Tibial artery (tissue), 4 donors: ENCODE measurements around the gene ANKRD13B.

Experiments
- DNase-seq, 2 donors: peaks; one replicate each; pipeline ENCODE4 v3.0.0-alpha.2; 2019
- H3K27ac ChIP-seq, 2 donors: fragments of 200-600 bp; sonication (generic) in 1 of 2; 1 replicate in 1 of 2; 2 replicates in 1 of 2; pipeline ENCODE4 v1.5.1; 2018 to 2019; ENCODE audit warnings: mild to moderate bottlenecking in 1 of 2
- H3K27me3 ChIP-seq, 2 donors: fragments of 200-600 bp; sonication (generic) in 1 of 2; one replicate each; pipeline versions ENCODE4 v1.5.1 to v1.6.0; 2016 to 2019
- H3K36me3 ChIP-seq, 3 donors: fragments of 200-600 bp; sonication (generic) in 2 of 3; one replicate each; pipeline ENCODE4 v1.5.1; 2016 to 2019; ENCODE audit warnings: mild to moderate bottlenecking in 2 of 3
- H3K4me1 ChIP-seq, 4 donors: fragments of 200-600 bp; sonication (generic) in 2 of 4; 1 replicate in 3 of 4; 2 replicates in 1 of 4; pipeline ENCODE4 v1.5.1; 2016 to 2019
- H3K4me3 ChIP-seq, 2 donors: fragments of 200-600 bp; sonication (generic) in 1 of 2; 1 replicate in 1 of 2; 2 replicates in 1 of 2; pipeline ENCODE4 v1.5.1; 2018 to 2019; ENCODE audit warnings: mild to moderate bottlenecking in 2 of 2
- H3K9me3 ChIP-seq, 3 donors: fragments of 200-600 bp; sonication (generic) in 1 of 3; one replicate each; pipeline ENCODE4 v1.5.1; 2016 to 2019
- intact Hi-C: fragments of 100-400 bp; cut with DNase I; formaldehyde crosslinking; loops from one replicate; pipeline ENCODE4 v1.15.0; 2023; ENCODE audit warnings: low total_unique reads
- TF ChIP-seq, protein P1 (sequence below), 2 experiments: fragments of 200-600 bp in 1 of 2; fragments of 450-650 bp in 1 of 2; IDR thresholded peaks; one replicate each; pipeline ENCODE4 v1.5.1; 2017 to 2019; ENCODE audit warnings: antibody characterized with exemption in 2 of 2, mild to moderate bottlenecking in 1 of 2, moderate library complexity in 1 of 2

Gene ANKRD13B

DNA sequence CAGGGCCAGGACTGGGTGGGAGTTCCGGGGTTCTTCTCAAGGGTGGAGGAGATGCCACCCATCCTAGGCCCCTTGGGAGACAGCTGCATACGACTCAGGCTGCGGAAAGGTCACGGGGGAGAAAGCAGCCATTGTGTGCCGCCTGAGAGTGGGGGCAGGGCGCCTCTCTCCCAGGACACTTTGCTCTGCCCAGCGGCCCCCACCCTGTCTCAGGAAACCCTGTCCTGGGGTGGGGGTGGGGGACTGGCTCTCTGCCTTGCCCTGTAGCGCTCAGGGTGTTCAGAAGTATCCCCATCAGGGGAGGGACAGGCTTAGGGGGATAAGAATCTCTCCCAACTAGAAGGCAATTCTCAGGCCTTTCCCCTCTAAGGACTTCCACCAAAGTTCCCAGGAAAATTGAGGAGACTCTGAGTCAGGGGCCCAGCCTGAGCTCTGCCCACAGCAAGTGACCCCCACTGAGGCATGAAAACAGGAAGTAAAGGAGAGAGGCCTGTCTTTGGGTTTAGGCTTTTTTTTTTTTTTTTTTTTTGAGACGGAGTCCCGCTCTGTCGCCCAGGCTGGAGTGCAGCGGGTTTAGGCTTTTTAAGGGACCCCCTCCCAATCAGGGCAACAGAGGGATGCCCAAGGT lies 8.4 kb upstream of the ANKRD13B start:
- TF ChIP-seq, protein P1, sequence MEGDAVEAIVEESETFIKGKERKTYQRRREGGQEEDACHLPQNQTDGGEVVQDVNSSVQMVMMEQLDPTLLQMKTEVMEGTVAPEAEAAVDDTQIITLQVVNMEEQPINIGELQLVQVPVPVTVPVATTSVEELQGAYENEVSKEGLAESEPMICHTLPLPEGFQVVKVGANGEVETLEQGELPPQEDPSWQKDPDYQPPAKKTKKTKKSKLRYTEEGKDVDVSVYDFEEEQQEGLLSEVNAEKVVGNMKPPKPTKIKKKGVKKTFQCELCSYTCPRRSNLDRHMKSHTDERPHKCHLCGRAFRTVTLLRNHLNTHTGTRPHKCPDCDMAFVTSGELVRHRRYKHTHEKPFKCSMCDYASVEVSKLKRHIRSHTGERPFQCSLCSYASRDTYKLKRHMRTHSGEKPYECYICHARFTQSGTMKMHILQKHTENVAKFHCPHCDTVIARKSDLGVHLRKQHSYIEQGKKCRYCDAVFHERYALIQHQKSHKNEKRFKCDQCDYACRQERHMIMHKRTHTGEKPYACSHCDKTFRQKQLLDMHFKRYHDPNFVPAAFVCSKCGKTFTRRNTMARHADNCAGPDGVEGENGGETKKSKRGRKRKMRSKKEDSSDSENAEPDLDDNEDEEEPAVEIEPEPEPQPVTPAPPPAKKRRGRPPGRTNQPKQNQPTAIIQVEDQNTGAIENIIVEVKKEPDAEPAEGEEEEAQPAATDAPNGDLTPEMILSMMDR (IDR thresholded peaks at IDR 0.05): no peak
- Histone ChIP-seq H3K9me3 (no peaks in the 10 kb centered on the region), H3K36me3 (peaks cover 7 to 34% (median 18%) of the 10 kb centered on the region in 3 donors), H3K4me3 (no peak overlapping the region), H3K27me3 (no peaks in the 10 kb centered on the region), H3K27ac (no peak overlapping the region), H3K4me1 (peaks cover 0 to 45% (median 36%) of the 10 kb centered on the region in 4 donors)
- no peak for DNase-seq
- intact Hi-C loops: no loop called here

DNA sequence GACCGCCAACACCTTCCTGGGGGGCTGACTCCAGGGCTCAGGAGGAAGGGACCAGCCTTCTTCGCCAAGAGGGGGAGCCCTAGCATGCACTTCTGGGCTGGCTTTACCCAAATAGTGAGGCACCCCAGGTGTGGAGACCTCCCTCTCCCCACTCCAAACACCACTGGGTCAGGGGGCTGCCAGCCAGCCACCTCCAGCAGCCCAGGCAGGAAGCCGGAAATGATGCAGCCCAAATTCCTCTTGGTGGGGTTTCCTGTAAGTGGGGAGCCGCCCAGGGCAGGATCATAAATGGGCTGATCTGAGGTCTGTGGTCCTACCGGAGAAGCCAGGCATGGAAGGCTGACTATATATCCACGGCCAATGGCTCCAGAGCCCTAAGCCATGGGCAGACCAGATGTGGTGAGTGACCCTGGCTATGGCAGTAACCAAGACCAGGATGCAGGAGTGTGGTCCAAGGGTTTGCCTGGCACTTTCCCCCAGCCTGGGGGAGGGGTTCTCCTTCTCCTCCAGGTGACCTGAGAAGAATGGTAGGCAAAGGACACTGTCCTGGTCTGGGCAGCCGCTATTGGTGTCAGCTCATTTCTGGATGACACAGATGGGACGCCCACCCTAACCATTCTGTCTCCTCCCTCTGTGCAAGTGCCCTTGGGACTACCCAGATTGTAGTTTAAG lies 7.7 kb upstream of the ANKRD13B start:
- Histone ChIP-seq H3K9me3 (no peaks in the 10 kb centered on the region), H3K27me3 (no peaks in the 10 kb centered on the region), H3K4me1 (peaks cover 0 to 50% (median 42%) of the 10 kb centered on the region in 4 donors), H3K27ac (peak overlapping the region in 1 of 2 donors; percentile 3), H3K36me3 (peaks cover 7 to 30% (median 15%) of the 10 kb centered on the region in 3 donors), H3K4me3 (peak overlapping the region in 1 of 2 donors; percentile 4)
- intact Hi-C loops: no loop called here
- peak in 1 of 2 donors; percentile 67 for DNase-seq
- TF ChIP-seq, protein P1 (IDR thresholded peaks at IDR 0.05): no peak

DNA sequence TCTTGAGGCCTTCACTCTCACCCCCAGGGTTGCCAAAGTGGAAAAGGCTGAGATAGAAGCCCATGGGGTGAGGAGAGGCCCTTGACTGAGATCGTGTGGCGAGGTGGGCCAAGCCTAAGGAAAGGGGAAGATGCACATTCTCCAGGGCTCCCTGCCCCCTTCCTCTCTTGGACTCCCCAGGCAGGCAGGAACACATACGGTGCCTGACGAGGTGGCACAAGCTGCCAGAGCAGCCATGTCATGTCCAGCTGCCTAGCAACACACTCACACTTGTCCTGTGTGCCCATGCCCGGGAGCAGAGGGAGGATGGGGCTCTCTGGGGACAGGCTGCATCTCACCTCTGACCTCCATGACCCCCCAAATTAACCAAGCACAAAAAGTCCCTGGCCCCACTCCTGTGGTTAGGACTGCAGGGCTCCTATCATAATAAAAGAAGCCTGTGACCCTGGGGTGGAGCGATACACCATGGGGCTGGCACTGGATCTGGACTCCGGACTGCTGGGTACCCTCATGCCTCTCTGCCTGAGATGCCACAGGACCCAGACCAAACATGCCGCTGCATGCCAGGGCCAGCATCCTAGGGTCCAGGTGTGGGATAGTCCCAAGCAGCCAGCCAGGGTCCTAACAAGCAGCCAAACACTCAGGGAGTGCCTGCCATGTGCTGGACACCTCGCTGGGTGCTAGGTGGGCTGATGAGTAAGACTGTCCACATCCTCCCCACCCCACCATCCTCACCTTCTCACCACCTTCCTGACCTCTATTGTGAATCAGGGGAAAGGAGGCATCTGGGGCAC lies 6.1 kb upstream of the ANKRD13B start:
- no peaks in the 10 kb centered on the region for H3K27me3 ChIP-seq
- no peak for DNase-seq
- no peaks in the 10 kb centered on the region for H3K9me3 ChIP-seq
- intact Hi-C loops: no loop called here
- TF ChIP-seq, protein P1 (IDR thresholded peaks at IDR 0.05): no peak
- peak overlapping the region; percentile 78 to 84 for H3K27ac ChIP-seq
- no peak overlapping the region for H3K4me3 ChIP-seq
- peaks cover 2 to 18% (median 4%) of the 10 kb centered on the region in 3 donors for H3K36me3 ChIP-seq
- H3K4me1 ChIP-seq: peaks cover 0 to 67% (median 57%) of the 10 kb centered on the region in 4 donors

DNA sequence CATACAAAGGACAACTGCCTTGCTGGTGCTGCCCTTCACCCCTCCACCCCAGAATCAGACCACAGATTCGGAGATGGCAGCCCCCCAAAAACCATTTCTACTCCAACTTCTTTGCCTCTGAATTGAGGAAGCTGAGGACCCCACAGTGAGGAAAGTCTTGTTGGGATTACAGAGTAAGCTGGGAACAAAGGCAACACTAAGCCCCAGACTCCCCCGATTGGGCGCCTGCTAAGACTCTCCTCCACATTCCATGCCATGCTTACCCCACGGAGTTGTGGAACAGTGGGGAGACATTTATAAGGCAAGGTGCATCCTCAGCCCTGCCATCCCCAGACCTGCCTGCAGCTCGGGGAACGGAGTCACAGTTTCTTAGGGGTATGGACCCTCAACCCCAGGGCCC lies 5.3 kb upstream of the ANKRD13B start:
- Histone ChIP-seq H3K4me3 (peak overlapping the region; percentile 74 to 93), H3K36me3 (peaks cover 0 to 11% (median 0%) of the 10 kb centered on the region in 3 donors), H3K4me1 (peaks cover 0 to 72% (median 64%) of the 10 kb centered on the region in 4 donors), H3K27ac (peak overlapping the region; percentile 78 to 84), H3K27me3 (no peaks in the 10 kb centered on the region), H3K9me3 (no peaks in the 10 kb centered on the region)
- no peak for DNase-seq
- intact Hi-C loops: no loop called here
- TF ChIP-seq, protein P1 (IDR thresholded peaks at IDR 0.05): no peak

DNA sequence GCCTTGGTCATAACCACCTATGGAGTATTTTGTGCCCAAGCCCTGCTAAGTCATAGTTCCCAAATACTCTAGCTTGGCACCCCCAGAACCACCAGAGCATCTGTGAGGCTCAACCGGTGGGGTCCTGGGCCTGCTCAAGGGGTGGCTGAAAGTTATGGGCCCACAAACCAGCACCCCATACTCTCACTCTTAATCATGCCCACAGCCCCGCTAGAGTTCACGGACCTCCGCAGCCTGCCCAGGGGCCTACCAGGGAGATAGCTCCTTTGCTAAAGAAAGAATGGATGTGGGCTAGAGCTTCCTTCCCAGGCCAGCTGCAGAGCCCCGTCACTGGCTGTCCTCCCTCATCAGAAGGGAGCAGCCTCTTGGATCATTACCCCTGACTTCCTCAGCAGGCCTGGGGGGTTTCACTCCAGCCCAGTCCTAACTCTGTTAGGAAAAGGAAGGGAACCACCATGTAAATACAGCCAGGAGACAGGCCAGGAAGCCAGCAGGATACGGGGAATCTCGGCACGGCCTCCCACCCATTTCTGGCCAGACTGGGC lies 4.8 kb upstream of the ANKRD13B start:
- Histone ChIP-seq H3K27ac (peak overlapping the region; percentile 78 to 84), H3K4me3 (peak overlapping the region; percentile 74 to 93), H3K36me3 (peaks cover 0 to 6% (median 0%) of the 10 kb centered on the region in 3 donors), H3K9me3 (no peaks in the 10 kb centered on the region), H3K27me3 (no peaks in the 10 kb centered on the region), H3K4me1 (peaks cover 0 to 76% (median 67%) of the 10 kb centered on the region in 4 donors)
- intact Hi-C loops: no loop called here
- DNase-seq: no peak
- TF ChIP-seq, protein P1 (IDR thresholded peaks at IDR 0.05): no peak
